ENCODE measurements around the gene HMCN1. TPM values are rescaled to one million over a fixed set of nuclear protein-coding genes. Genes with fewer than 3 reads are reported as not detected.

The HMCN1 gene
- total and polyA plus RNA-seq, 2 experiments from 2014 or later, result 1.6 to 8.7 TPM

DNA sequence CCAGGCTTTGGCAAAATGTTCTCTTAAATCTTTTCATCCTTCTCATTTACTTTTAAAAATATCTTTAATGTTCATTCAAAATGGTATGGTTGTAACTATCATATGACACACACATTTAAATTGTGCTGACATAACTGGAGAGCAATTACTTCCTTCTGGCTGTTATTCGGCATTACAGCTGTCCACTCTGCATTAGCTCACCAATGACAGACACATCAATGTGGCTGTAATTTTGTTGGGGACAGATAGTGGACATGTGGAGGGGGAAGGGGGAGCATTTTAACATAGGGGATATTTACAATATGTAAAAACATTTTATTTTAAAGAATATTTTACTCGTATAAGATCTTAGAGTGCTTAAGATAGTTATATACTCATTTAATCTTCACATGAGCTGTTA is 319.8 kb downstream of the HMCN1 start:
- Histone ChIP-seq H3F3A (replicated peaks; ENCODE audit: low read depth) (no peaks in the 10 kb centered on the region), H3K4me2 (no peak overlapping the region), H3K4me3 (no peak overlapping the region), H3K27ac (ENCODE audit: low read depth) (no peak overlapping the region), H3K27me3 (ENCODE audit: insufficient read depth) (no peaks in the 10 kb centered on the region), H2AFZ (no peak overlapping the region), H4K20me1 (replicated peaks; ENCODE audit: insufficient read depth) (no peaks in the 10 kb centered on the region), H3K9me2 (ENCODE audit: insufficient read depth) (no peaks in the 10 kb centered on the region), H3K4me1 (ENCODE audit: insufficient read depth) (no peaks in the 10 kb centered on the region), H3K36me3 (ENCODE audit: insufficient read depth) (no peaks in the 10 kb centered on the region), H3K79me2 (replicated peaks; ENCODE audit: insufficient read depth) (no peaks in the 10 kb centered on the region)
- H3K4me1 Mint-ChIP-seq, result no peaks in the 10 kb centered on the region
- H3K9me3 Mint-ChIP-seq, result no peaks in the 10 kb centered on the region
- TF ChIP-seq EZH2phosphoT487 (IDR thresholded peaks at IDR 0.05; ENCODE audit: unreplicated experiment) (no peak), JUNB (IDR thresholded peaks at IDR 0.05; ENCODE audit: unreplicated experiment) (no peak), ZNF114 (CRISPR knock-in tag; IDR thresholded peaks at IDR 0.05) (no peak), POLR2AphosphoS5 (IDR thresholded peaks at IDR 0.05; ENCODE audit: low read depth) (no peak), ETS1 (IDR thresholded peaks at IDR 0.05) (no peak), CREB1 (CRISPR knock-in tag; IDR thresholded peaks at IDR 0.05; ENCODE audit: low read depth) (no peak), EZH2 (IDR thresholded peaks at IDR 0.05; ENCODE audit: low read depth, unreplicated experiment) (no peak)
- TF ChIP-seq, protein P1, sequence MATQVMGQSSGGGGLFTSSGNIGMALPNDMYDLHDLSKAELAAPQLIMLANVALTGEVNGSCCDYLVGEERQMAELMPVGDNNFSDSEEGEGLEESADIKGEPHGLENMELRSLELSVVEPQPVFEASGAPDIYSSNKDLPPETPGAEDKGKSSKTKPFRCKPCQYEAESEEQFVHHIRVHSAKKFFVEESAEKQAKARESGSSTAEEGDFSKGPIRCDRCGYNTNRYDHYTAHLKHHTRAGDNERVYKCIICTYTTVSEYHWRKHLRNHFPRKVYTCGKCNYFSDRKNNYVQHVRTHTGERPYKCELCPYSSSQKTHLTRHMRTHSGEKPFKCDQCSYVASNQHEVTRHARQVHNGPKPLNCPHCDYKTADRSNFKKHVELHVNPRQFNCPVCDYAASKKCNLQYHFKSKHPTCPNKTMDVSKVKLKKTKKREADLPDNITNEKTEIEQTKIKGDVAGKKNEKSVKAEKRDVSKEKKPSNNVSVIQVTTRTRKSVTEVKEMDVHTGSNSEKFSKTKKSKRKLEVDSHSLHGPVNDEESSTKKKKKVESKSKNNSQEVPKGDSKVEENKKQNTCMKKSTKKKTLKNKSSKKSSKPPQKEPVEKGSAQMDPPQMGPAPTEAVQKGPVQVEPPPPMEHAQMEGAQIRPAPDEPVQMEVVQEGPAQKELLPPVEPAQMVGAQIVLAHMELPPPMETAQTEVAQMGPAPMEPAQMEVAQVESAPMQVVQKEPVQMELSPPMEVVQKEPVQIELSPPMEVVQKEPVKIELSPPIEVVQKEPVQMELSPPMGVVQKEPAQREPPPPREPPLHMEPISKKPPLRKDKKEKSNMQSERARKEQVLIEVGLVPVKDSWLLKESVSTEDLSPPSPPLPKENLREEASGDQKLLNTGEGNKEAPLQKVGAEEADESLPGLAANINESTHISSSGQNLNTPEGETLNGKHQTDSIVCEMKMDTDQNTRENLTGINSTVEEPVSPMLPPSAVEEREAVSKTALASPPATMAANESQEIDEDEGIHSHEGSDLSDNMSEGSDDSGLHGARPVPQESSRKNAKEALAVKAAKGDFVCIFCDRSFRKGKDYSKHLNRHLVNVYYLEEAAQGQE (IDR thresholded peaks at IDR 0.05; ENCODE audit: unreplicated experiment), result no peak
- TF ChIP-seq, protein P2, sequence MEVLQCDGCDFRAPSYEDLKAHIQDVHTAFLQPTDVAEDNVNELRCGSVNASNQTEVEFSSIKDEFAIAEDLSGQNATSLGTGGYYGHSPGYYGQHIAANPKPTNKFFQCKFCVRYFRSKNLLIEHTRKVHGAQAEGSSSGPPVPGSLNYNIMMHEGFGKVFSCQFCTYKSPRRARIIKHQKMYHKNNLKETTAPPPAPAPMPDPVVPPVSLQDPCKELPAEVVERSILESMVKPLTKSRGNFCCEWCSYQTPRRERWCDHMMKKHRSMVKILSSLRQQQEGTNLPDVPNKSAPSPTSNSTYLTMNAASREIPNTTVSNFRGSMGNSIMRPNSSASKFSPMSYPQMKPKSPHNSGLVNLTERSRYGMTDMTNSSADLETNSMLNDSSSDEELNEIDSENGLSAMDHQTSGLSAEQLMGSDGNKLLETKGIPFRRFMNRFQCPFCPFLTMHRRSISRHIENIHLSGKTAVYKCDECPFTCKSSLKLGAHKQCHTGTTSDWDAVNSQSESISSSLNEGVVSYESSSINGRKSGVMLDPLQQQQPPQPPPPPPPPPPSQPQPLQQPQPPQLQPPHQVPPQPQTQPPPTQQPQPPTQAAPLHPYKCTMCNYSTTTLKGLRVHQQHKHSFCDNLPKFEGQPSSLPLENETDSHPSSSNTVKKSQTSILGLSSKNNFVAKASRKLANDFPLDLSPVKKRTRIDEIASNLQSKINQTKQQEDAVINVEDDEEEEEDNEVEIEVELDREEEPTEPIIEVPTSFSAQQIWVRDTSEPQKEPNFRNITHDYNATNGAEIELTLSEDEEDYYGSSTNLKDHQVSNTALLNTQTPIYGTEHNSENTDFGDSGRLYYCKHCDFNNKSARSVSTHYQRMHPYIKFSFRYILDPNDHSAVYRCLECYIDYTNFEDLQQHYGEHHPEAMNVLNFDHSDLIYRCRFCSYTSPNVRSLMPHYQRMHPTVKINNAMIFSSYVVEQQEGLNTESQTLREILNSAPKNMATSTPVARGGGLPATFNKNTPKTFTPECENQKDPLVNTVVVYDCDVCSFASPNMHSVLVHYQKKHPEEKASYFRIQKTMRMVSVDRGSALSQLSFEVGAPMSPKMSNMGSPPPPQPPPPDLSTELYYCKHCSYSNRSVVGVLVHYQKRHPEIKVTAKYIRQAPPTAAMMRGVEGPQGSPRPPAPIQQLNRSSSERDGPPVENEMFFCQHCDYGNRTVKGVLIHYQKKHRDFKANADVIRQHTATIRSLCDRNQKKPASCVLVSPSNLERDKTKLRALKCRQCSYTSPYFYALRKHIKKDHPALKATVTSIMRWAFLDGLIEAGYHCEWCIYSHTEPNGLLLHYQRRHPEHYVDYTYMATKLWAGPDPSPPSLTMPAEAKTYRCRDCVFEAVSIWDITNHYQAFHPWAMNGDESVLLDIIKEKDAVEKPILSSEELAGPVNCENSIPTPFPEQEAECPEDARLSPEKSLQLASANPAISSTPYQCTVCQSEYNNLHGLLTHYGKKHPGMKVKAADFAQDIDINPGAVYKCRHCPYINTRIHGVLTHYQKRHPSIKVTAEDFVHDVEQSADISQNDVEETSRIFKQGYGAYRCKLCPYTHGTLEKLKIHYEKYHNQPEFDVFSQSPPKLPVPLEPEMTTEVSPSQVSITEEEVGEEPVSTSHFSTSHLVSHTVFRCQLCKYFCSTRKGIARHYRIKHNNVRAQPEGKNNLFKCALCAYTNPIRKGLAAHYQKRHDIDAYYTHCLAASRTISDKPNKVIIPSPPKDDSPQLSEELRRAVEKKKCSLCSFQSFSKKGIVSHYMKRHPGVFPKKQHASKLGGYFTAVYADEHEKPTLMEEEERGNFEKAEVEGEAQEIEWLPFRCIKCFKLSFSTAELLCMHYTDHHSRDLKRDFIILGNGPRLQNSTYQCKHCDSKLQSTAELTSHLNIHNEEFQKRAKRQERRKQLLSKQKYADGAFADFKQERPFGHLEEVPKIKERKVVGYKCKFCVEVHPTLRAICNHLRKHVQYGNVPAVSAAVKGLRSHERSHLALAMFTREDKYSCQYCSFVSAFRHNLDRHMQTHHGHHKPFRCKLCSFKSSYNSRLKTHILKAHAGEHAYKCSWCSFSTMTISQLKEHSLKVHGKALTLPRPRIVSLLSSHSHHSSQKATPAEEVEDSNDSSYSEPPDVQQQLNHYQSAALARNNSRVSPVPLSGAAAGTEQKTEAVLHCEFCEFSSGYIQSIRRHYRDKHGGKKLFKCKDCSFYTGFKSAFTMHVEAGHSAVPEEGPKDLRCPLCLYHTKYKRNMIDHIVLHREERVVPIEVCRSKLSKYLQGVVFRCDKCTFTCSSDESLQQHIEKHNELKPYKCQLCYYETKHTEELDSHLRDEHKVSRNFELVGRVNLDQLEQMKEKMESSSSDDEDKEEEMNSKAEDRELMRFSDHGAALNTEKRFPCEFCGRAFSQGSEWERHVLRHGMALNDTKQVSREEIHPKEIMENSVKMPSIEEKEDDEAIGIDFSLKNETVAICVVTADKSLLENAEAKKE (CRISPR knock-in tag; IDR thresholded peaks at IDR 0.05), result no peak
- TF ChIP-seq, protein P3, sequence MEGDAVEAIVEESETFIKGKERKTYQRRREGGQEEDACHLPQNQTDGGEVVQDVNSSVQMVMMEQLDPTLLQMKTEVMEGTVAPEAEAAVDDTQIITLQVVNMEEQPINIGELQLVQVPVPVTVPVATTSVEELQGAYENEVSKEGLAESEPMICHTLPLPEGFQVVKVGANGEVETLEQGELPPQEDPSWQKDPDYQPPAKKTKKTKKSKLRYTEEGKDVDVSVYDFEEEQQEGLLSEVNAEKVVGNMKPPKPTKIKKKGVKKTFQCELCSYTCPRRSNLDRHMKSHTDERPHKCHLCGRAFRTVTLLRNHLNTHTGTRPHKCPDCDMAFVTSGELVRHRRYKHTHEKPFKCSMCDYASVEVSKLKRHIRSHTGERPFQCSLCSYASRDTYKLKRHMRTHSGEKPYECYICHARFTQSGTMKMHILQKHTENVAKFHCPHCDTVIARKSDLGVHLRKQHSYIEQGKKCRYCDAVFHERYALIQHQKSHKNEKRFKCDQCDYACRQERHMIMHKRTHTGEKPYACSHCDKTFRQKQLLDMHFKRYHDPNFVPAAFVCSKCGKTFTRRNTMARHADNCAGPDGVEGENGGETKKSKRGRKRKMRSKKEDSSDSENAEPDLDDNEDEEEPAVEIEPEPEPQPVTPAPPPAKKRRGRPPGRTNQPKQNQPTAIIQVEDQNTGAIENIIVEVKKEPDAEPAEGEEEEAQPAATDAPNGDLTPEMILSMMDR (conservative IDR thresholded peaks at IDR 0.05; ENCODE audit: low read depth in 2 of 2), result no peak
- no peak overlapping the region for H3K27ac Mint-ChIP-seq
- ATAC-seq (no peak), DNase-seq (ENCODE audit: low spot score) (no peak)
- H3K27me3 Mint-ChIP-seq (ENCODE audit: insufficient read depth, low read depth, poor library complexity), result no peaks in the 10 kb centered on the region
- H3K36me3 Mint-ChIP-seq (ENCODE audit: low read depth), result no peaks in the 10 kb centered on the region
- no peak overlapping the region for H3K4me3 Mint-ChIP-seq
